Measurements from ENCODE around the gene PTGES. TPM values are rescaled to one million over a fixed set of nuclear protein-coding genes. Genes with fewer than 3 reads are reported as not detected.

PTGES gene
- total and polyA plus RNA-seq, 8 donors = 3.2 to 9.8 (median 6.1) TPM

GRCh38 chr9:129693741-129694140 lies 59.1 kb downstream of the PTGES start:
- Histone ChIP-seq H3K4me1 (peaks cover 0 to 13% of the 10 kb centered on the region in 2 donors), H3K9me3 (no peaks in the 10 kb centered on the region), H3K27ac (no peak overlapping the region), H3K36me3 (no peaks in the 10 kb centered on the region), H3K27me3 (peaks cover 4 to 51% of the 10 kb centered on the region in 2 donors), H3K4me3 (no peak overlapping the region)
- ATAC-seq (no peak), DNase-seq (no peak)
- intact Hi-C loops (cut with DNase I) = no loop called here
- no peak for TF ChIP-seq CTCF (IDR thresholded peaks at IDR 0.05)

- Histone ChIP-seq H3K27ac (no peak overlapping the region), H3K9me3 (no peaks in the 10 kb centered on the region), H3K27me3 (peaks cover 4 to 39% of the 10 kb centered on the region in 2 donors), H3K4me3 (no peak overlapping the region), H3K36me3 (no peaks in the 10 kb centered on the region), H3K4me1 (peaks cover 0 to 6% of the 10 kb centered on the region in 2 donors)
- intact Hi-C loops (cut with DNase I) = no loop called here
- DNase-seq (no peak), ATAC-seq (no peak)
- TF ChIP-seq CTCF (IDR thresholded peaks at IDR 0.05) = no peak
Observed at GRCh38 chr9:129692534-129692933, 60.3 kb downstream of the PTGES start.

Other genes with a start within 250 kb of the PTGES start
- gene C9orf50, start 131.9 kb downstream of the PTGES start, total RNA-seq = not detected
- gene C9orf50, start 131.9 kb downstream of the PTGES start, polyA plus RNA-seq (ENCODE audit: insufficient read length in 6 of 6) = under 1 TPM; 0.18 to 0.51 (median 0.44) TPM
- 10 to 100 TPM; 25.3 to 35.4 TPM for gene NTMT1, start 126.9 kb downstream of the PTGES start, total RNA-seq
- gene NTMT1, start 126.9 kb downstream of the PTGES start, polyA plus RNA-seq (ENCODE audit: insufficient read length in 6 of 6) = 10 to 100 TPM; 19.5 to 26.8 (median 22.8) TPM
- gene ASB6, start 110.9 kb downstream of the PTGES start, total RNA-seq = 10 to 100 TPM; 15.8 to 18.0 TPM
- gene ASB6, start 110.9 kb downstream of the PTGES start, polyA plus RNA-seq (ENCODE audit: insufficient read length in 6 of 6) = 10 to 100 TPM; 14.0 to 17.7 (median 15.0) TPM
- 1 to 10 TPM; 1.7 to 5.6 TPM for gene PRRX2, start 87.4 kb downstream of the PTGES start, total RNA-seq
- gene PRRX2, start 87.4 kb downstream of the PTGES start, polyA plus RNA-seq (ENCODE audit: insufficient read length in 6 of 6) = 1 to 10 TPM in 2 of 6 donors, under 1 TPM in 4; 0.56 to 1.2 (median 0.93) TPM
- 10 to 100 TPM; 26.1 to 32.1 TPM for gene TOR1B, start 50.1 kb upstream of the PTGES start, total RNA-seq
- gene TOR1B, start 50.1 kb upstream of the PTGES start, polyA plus RNA-seq (ENCODE audit: insufficient read length in 6 of 6) = 10 to 100 TPM; 19.0 to 25.0 (median 21.4) TPM
- 10 to 100 TPM; 32.0 to 38.5 TPM for gene TOR1A, start 71.1 kb upstream of the PTGES start, total RNA-seq
- gene TOR1A, start 71.1 kb upstream of the PTGES start, polyA plus RNA-seq (ENCODE audit: insufficient read length in 6 of 6) = 10 to 100 TPM; 34.2 to 40.0 (median 36.3) TPM
- 10 to 100 TPM; 30.1 to 31.8 TPM for gene C9orf78, start 82.2 kb upstream of the PTGES start, total RNA-seq
- gene C9orf78, start 82.2 kb upstream of the PTGES start, polyA plus RNA-seq (ENCODE audit: insufficient read length in 6 of 6) = 10 to 100 TPM; 50.7 to 71.9 (median 67.7) TPM
- gene USP20, start 82.4 kb upstream of the PTGES start, total RNA-seq = 10 to 100 TPM; 21.0 to 22.9 TPM
- 10 to 100 TPM; 16.7 to 24.6 (median 21.6) TPM for gene USP20, start 82.4 kb upstream of the PTGES start, polyA plus RNA-seq (ENCODE audit: insufficient read length in 6 of 6)

Measured in left lung (tissue), 10 donors.